Measurements from ENCODE around the gene CDH2.

DNA sequence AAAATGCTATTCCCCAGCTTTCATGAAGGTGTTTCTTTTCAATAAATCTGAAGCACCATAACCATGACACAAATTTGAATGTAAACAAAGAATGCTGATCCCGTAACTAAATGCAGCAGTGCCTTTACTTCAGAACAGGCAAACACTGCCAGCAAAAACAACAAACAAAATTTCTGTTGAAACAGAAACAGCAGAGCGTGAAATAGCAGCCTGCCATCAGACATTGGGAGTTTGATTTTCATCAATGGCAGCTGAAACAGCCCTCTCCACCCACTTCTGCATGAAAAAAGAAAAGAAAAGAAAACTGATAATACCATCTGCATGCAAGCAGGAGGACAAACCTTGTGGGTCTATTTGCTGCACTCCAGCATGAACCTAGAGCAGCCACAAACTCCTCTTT lies 128.3 kb downstream of the CDH2 start:
- TF ChIP-seq, protein P1, sequence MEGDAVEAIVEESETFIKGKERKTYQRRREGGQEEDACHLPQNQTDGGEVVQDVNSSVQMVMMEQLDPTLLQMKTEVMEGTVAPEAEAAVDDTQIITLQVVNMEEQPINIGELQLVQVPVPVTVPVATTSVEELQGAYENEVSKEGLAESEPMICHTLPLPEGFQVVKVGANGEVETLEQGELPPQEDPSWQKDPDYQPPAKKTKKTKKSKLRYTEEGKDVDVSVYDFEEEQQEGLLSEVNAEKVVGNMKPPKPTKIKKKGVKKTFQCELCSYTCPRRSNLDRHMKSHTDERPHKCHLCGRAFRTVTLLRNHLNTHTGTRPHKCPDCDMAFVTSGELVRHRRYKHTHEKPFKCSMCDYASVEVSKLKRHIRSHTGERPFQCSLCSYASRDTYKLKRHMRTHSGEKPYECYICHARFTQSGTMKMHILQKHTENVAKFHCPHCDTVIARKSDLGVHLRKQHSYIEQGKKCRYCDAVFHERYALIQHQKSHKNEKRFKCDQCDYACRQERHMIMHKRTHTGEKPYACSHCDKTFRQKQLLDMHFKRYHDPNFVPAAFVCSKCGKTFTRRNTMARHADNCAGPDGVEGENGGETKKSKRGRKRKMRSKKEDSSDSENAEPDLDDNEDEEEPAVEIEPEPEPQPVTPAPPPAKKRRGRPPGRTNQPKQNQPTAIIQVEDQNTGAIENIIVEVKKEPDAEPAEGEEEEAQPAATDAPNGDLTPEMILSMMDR (IDR thresholded peaks at IDR 0.05): no peak
- TF ChIP-seq POLR2A (IDR thresholded peaks at IDR 0.05) (no peak), POLR2AphosphoS5 (IDR thresholded peaks at IDR 0.05) (no peak)

Data from prostate gland (tissue), 2 donors.